H1 (cell line): ENCODE measurements around the gene RAP1GDS1. TPM values are rescaled to one million over a fixed set of nuclear protein-coding genes. Genes with fewer than 3 reads are reported as not detected.

Experiments
- CTCF ChIA-PET: fragments of 300-600 bp; sonication (Branson Sonifier 250); formaldehyde crosslinking; loops from one replicate; lab custom pipeline; 2021; ENCODE audit not compliant: partially characterized antibody; lab: Charles Lee
- POLR2A ChIA-PET: fragments of 300-600 bp; sonication (Branson Sonifier 250); formaldehyde crosslinking; loops from one replicate; lab custom pipeline; 2021; ENCODE audit warnings: inconsistent platforms; ENCODE audit not compliant: partially characterized antibody; lab: Charles Lee
- DNase-seq, 2 experiments: peaks; one replicate each; pipeline versions ENCODE4 v3.0.0 to v3.0.0-alpha.2; 2010 to 2022; ENCODE audit warnings: low spot score in 2 of 2, low read depth in 1 of 2, mixed read lengths in 1 of 2
- FAIRE-seq: peaks from 2 replicates; lab custom pipeline; 2011; peaks lifted over from hg19 to GRCh38; lab: Jason Lieb, UNC
- H2AFZ ChIP-seq: 2 replicates; pipeline ENCODE4 v1.8.1; 2012; ENCODE audit warnings: low read length, inconsistent platforms
- H2AK5ac ChIP-seq: 2 replicates; pipeline ENCODE4 v1.6.1; 2013; ENCODE audit warnings: low read depth, low read length
- H2BK120ac ChIP-seq: replicated peaks from 2 replicates; pipeline ENCODE3; 2013; ENCODE audit warnings: low read depth, low read length, inconsistent platforms
- H2BK12ac ChIP-seq: 2 replicates; pipeline ENCODE4 v1.6.1; 2013; ENCODE audit warnings: low read depth, low read length
- H2BK15ac ChIP-seq: 2 replicates; pipeline ENCODE4 v1.6.1; 2013; ENCODE audit warnings: low read length
- H2BK20ac ChIP-seq: 2 replicates; pipeline ENCODE4 v1.6.1; 2013; ENCODE audit warnings: low read length
- H2BK5ac ChIP-seq: 2 replicates; pipeline ENCODE4 v1.6.1; 2013; ENCODE audit warnings: low read depth, low read length
- H3K14ac ChIP-seq: 2 replicates; pipeline ENCODE4 v1.6.1; 2013; ENCODE audit warnings: inconsistent platforms; ENCODE audit not compliant: insufficient read length
- H3K18ac ChIP-seq: 2 replicates; pipeline ENCODE4 v1.6.1; 2013; ENCODE audit warnings: low read length; ENCODE audit errors: extremely low read depth
- H3K23ac ChIP-seq: 2 replicates; pipeline ENCODE4 v1.6.1; 2013; ENCODE audit warnings: inconsistent platforms; ENCODE audit not compliant: insufficient read length
- H3K23me2 ChIP-seq: 2 replicates; pipeline ENCODE4 v1.6.1; 2013; ENCODE audit warnings: low read depth, low read length
- H3K27ac ChIP-seq: 2 replicates; pipeline ENCODE4 v1.6.1; 2011; ENCODE audit warnings: low read depth, low read length, inconsistent platforms
- H3K27me3 ChIP-seq, 4 experiments: replicated peaks in 1 of 4; 1 replicate in 1 of 4; 2 replicates in 3 of 4; pipeline versions ENCODE4 v1.6.1 to v1.8.1; 2011 to 2013; ENCODE audit warnings: low read length in 3 of 4, mild to moderate bottlenecking in 3 of 4, inconsistent platforms in 2 of 4, mixed read lengths in 2 of 4, moderate library complexity in 1 of 4; ENCODE audit not compliant: control insufficient read depth in 3 of 4, insufficient read depth in 3 of 4; ENCODE audit errors: extremely low read depth in 1 of 4
- H3K36me3 ChIP-seq, 4 experiments: 2 replicates each; pipeline versions ENCODE4 v1.6.1 to v1.8.1; 2011 to 2013; ENCODE audit warnings: mild to moderate bottlenecking in 4 of 4, low read length in 3 of 4, moderate library complexity in 2 of 4, control low read depth in 1 of 4, inconsistent platforms in 1 of 4; ENCODE audit not compliant: insufficient read depth in 4 of 4, control insufficient read depth in 2 of 4
- H3K4ac ChIP-seq: replicated peaks from 2 replicates; pipeline ENCODE3; 2013; ENCODE audit warnings: low read length, low read depth, mixed read lengths, inconsistent platforms; ENCODE audit not compliant: insufficient read length
- H3K4me1 ChIP-seq, 4 experiments: replicated peaks in 1 of 4; 1 replicate in 1 of 4; 2 replicates in 3 of 4; pipeline versions ENCODE4 v1.6.1 to v1.8.1; 2011 to 2013; ENCODE audit warnings: low read length in 3 of 4, inconsistent platforms in 2 of 4, mixed read lengths in 1 of 4; ENCODE audit not compliant: insufficient read depth in 4 of 4, control insufficient read depth in 3 of 4
- H3K4me2 ChIP-seq, 2 experiments: 2 replicates each; pipeline versions ENCODE4 v1.6.1 to v1.8.1; 2011 to 2013; ENCODE audit warnings: low read depth in 2 of 2, low read length in 2 of 2, control low read depth in 1 of 2, inconsistent platforms in 1 of 2, mild to moderate bottlenecking in 1 of 2; ENCODE audit not compliant: insufficient read depth in 1 of 2
- H3K4me3 ChIP-seq, 4 experiments: fragments of 200-600, 300-600 bp in 1 of 4; sonication (generic), shearing (Covaris generic), sonication (Bioruptor Twin) in 1 of 4; 2 replicates each; pipeline versions ENCODE4 v1.5.1 to v1.8.1; 2011 to 2016; ENCODE audit warnings: low read length in 4 of 4, low read depth in 3 of 4, control low read depth in 2 of 4, inconsistent platforms in 2 of 4, mild to moderate bottlenecking in 2 of 4, mixed read lengths in 1 of 4, moderate library complexity in 1 of 4; ENCODE audit not compliant: insufficient read depth in 2 of 4; ENCODE audit errors: extremely low read depth in 1 of 4
- H3K56ac ChIP-seq: replicated peaks from 2 replicates; pipeline ENCODE3; 2013; ENCODE audit warnings: low read depth, mild to moderate bottlenecking, mixed read lengths, low read length, inconsistent platforms; ENCODE audit not compliant: insufficient read length
- H3K79me1 ChIP-seq: 2 replicates; pipeline ENCODE4 v1.6.1; 2013; ENCODE audit warnings: low read depth, low read length, control low read depth
- H3K79me2 ChIP-seq, 2 experiments: 2 replicates each; pipeline versions ENCODE4 v1.6.1 to v1.8.1; 2012 to 2013; ENCODE audit warnings: low read length in 2 of 2, mild to moderate bottlenecking in 2 of 2, inconsistent platforms in 1 of 2; ENCODE audit not compliant: insufficient read depth in 2 of 2, control insufficient read depth in 1 of 2
- H3K9ac ChIP-seq, 4 experiments: replicated peaks in 1 of 4; 1 replicate in 1 of 4; 2 replicates in 3 of 4; pipeline versions ENCODE4 v1.6.1 to v1.8.1; 2011 to 2013; ENCODE audit warnings: low read depth in 3 of 4, low read length in 3 of 4, control low read depth in 2 of 4, mild to moderate bottlenecking in 2 of 4, moderate library complexity in 2 of 4, inconsistent platforms in 1 of 4; ENCODE audit errors: extremely low read depth in 1 of 4
- H3K9me3 ChIP-seq, 2 experiments: 2 replicates each; pipeline versions ENCODE4 v1.6.1 to v1.8.1; 2012 to 2013; ENCODE audit warnings: mild to moderate bottlenecking in 2 of 2, moderate library complexity in 2 of 2, control low read depth in 1 of 2, inconsistent platforms in 1 of 2, low read depth in 1 of 2, low read length in 1 of 2, mixed read lengths in 1 of 2; ENCODE audit not compliant: insufficient read depth in 2 of 2
- H4K20me1 ChIP-seq, 2 experiments: replicated peaks in 1 of 2; 2 replicates each; pipeline versions ENCODE3 to v1.8.1; 2011 to 2013; ENCODE audit warnings: inconsistent platforms in 2 of 2, low read length in 2 of 2, mild to moderate bottlenecking in 1 of 2; ENCODE audit not compliant: insufficient read depth in 2 of 2, control insufficient read depth in 1 of 2
- H4K5ac ChIP-seq: 2 replicates; pipeline ENCODE4 v1.6.1; 2013; ENCODE audit warnings: low read length, low read depth, mixed read lengths, inconsistent platforms; ENCODE audit not compliant: insufficient read length
- H4K8ac ChIP-seq: 2 replicates; pipeline ENCODE4 v1.8.0; 2013; ENCODE audit warnings: mild to moderate bottlenecking, moderate library complexity, low read length, inconsistent platforms; ENCODE audit not compliant: insufficient read depth; ENCODE audit errors: extremely low read depth
- H4K91ac ChIP-seq: replicated peaks from 2 replicates; pipeline ENCODE3; 2013; ENCODE audit warnings: low read length, mixed read lengths, inconsistent platforms; ENCODE audit not compliant: insufficient read length
- BACH1 ChIP-seq: IDR thresholded peaks from 2 replicates; pipeline ENCODE4 v1.6.1; 2012; ENCODE audit warnings: low read length, improper control_type of control experiment
- FOSL1 ChIP-seq: IDR thresholded peaks from 2 replicates; pipeline ENCODE4 v1.6.1; 2011; ENCODE audit warnings: mild to moderate bottlenecking, low read depth, low read length, moderate library complexity; ENCODE audit not compliant: insufficient read depth
- HDAC6 ChIP-seq: IDR thresholded peaks from one replicate; pipeline ENCODE4 v1.7.1; 2012; ENCODE audit warnings: low read depth, mild to moderate bottlenecking, inconsistent platforms, low read length, moderate library complexity
- KDM4A ChIP-seq: IDR thresholded peaks from one replicate; pipeline ENCODE4 v1.7.1; 2012; ENCODE audit warnings: low read depth, mild to moderate bottlenecking, moderate library complexity, low read length, inconsistent platforms; ENCODE audit not compliant: severe bottlenecking
- POLR2AphosphoS5 ChIP-seq: IDR thresholded peaks from 2 replicates; pipeline ENCODE4 v1.6.1; 2011; ENCODE audit warnings: low read depth, low read length
- RAD21 ChIP-seq, 2 experiments: IDR thresholded peaks in 1 of 2; conservative IDR thresholded peaks in 1 of 2; 2 replicates each; pipeline ENCODE4 v1.6.1; 2011; ENCODE audit warnings: low read depth in 2 of 2, low read length in 2 of 2, improper control_type of control experiment in 1 of 2, inconsistent platforms in 1 of 2, mild to moderate bottlenecking in 1 of 2, moderate library complexity in 1 of 2
- RFX5 ChIP-seq: IDR thresholded peaks from 2 replicates; pipeline ENCODE4 v1.6.1; 2011; ENCODE audit warnings: low read depth, low read length, improper control_type of control experiment, borderline replicate concordance
- RXRA ChIP-seq: IDR thresholded peaks from 2 replicates; pipeline ENCODE4 v1.6.1; 2011; ENCODE audit warnings: low read depth, mild to moderate bottlenecking, low read length, moderate library complexity; ENCODE audit not compliant: insufficient read depth
- SIN3A ChIP-seq, 2 experiments: IDR thresholded peaks in 1 of 2; conservative IDR thresholded peaks in 1 of 2; 2 replicates each; pipeline ENCODE4 v1.6.1; 2011 to 2012; ENCODE audit warnings: low read length in 2 of 2, improper control_type of control experiment in 1 of 2, low read depth in 1 of 2, mild to moderate bottlenecking in 1 of 2
- SIX5 ChIP-seq: IDR thresholded peaks from 2 replicates; pipeline ENCODE4 v1.6.1; 2011; ENCODE audit warnings: mild to moderate bottlenecking, low read depth, low read length
- TEAD4 ChIP-seq: IDR thresholded peaks from 2 replicates; pipeline ENCODE4 v1.6.1; 2012; ENCODE audit warnings: low read depth, low read length, inconsistent platforms, mixed read lengths
- WGBS, 2 experiments: shearing (Covaris generic) in 1 of 2; methylation state at CpG; one replicate each; pipeline versions ENCODE4 v1.1.6 to v1.1.7; 2013 to 2015; ENCODE audit warnings: low lambda C conversion rate in 2 of 2, mixed read lengths in 2 of 2, inconsistent platforms in 1 of 2, low coverage in 1 of 2, missing lambda C conversion rate in 1 of 2; ENCODE audit not compliant: insufficient replicate concordance in 2 of 2, insufficient coverage in 1 of 2, insufficient read length in 1 of 2; ENCODE audit errors: extremely low coverage in 1 of 2, missing lambda C conversion rate in 1 of 2; 5-methylcytosine and 5-hydroxymethylcytosine counted together
- polyA plus RNA-seq, 7 experiments: library from polyadenylated mRNA; depleted of rRNA in 3 of 7; stranded (reverse) in 5 of 7; unstranded in 2 of 7; fragments of >200 nt in 5 of 7; fragments of 200-250 nt in 2 of 7; gene quantifications; 1 replicate in 5 of 7; 2 replicates in 1 of 7; 4 replicates in 1 of 7; pipeline versions ENCODE4 v1.2.1 to v1.2.3, GENCODE V29; 2011 to 2013; ENCODE audit warnings: missing spikeins in 2 of 7, mixed read lengths in 2 of 7
- total RNA-seq: library from RNA; stranded (reverse); fragmentation: NEBNext Ultra II Directional; extraction: Animal tissue kit (Norgen Biotek cat#: 25700); gene quantifications from 2 replicates; pipeline ENCODE4 v1.2.1, GENCODE V29; 2021

The RAP1GDS1 gene
- total and polyA plus RNA-seq, 2 of the 8 experiments (the other 6 are each of a cell fraction or from before 2014, with no cell fraction given) = 12.8 to 31.9 TPM

DNA sequence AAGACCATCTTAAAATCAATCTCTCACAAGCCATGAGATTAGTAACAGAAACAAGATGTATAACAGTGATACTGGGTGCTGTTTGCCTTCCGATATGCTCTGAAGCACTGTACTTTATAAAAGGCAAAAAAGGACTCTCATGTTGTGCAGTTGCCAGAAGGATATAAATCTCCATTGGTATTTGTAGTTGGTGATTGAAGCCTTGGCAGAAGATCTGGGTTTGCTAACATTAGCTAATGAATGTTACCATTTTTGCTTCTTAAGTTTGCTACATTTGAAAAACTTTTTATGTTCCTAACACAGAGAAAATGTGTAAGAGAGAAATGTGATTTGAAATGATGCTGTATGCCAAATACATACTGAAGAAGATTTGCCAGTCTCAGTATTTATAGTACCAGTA, 44.4 kb downstream of the RAP1GDS1 start:
- Histone ChIP-seq H3K23ac (no peak overlapping the region), H3K56ac (no peak overlapping the region), H3K23me2 (no peaks in the 10 kb centered on the region), H2BK120ac (no peak overlapping the region), H3K4me1 (no peaks in the 10 kb centered on the region), H2AK5ac (no peak overlapping the region), H2BK15ac (no peak overlapping the region), H2BK12ac (no peak overlapping the region), H3K79me2 (no peaks in the 10 kb centered on the region; a peak in 1 of 4 replicates), H3K4ac (no peak overlapping the region), H3K79me1 (no peaks in the 10 kb centered on the region; the same call in 1 of the 2 replicates), H2BK20ac (no peak overlapping the region), H4K8ac (no peak overlapping the region), H3K4me3 (no peak overlapping the region), H3K4me2 (no peak overlapping the region), H3K18ac (no peak overlapping the region), H4K91ac (no peak overlapping the region), H3K9me3 (no peaks in the 10 kb centered on the region; a peak in 1 of 4 replicates), H3K14ac (no peak overlapping the region), H2AFZ (no peak overlapping the region), H3K36me3 (peaks cover 0 to 4% (median 0%) of the 10 kb centered on the region in 4 experiments; a peak in 1 of 8 replicates), H4K5ac (no peak overlapping the region), H2BK5ac (no peak overlapping the region), H3K9ac (no peak overlapping the region), H3K27me3 (no peaks in the 10 kb centered on the region), H4K20me1 (no peaks in the 10 kb centered on the region), H3K27ac (no peak overlapping the region)
- FAIRE-seq (no peak), DNase-seq (no peak)
- 94% methylated on average over 1 of the region's 1 CpG; no CpG with 5 or more reads in 1 of the 2 experiments for whole genome bisulfite sequencing, 2 experiments
- ChIA-PET POLR2A (interaction anchor here (1.4 kb wide), 1 partner anchor 24 kb away, joined by 3 read pairs; no protein-coding TSS in a partner anchor), CTCF (no interaction called here)
- TF ChIP-seq TEAD4 (no peak), BACH1 (no peak), SIN3A (conservative IDR thresholded peaks at IDR 0.05 in 1 of 2, IDR thresholded peaks at IDR 0.05 in 1 of 2; ENCODE audit: low read depth in 1 of 2, low read length in 2 of 2) (no peak), SIX5 (no peak), RFX5 (no peak), HDAC6 (no peak), POLR2AphosphoS5 (no peak), FOSL1 (no peak), RAD21 (IDR thresholded peaks at IDR 0.05 in 1 of 2, conservative IDR thresholded peaks at IDR 0.05 in 1 of 2; ENCODE audit: low read depth in 2 of 2, low read length in 2 of 2) (no peak), RXRA (no peak), KDM4A (no peak)
